ENCODE measurements around the gene EDEM3.

DNA sequence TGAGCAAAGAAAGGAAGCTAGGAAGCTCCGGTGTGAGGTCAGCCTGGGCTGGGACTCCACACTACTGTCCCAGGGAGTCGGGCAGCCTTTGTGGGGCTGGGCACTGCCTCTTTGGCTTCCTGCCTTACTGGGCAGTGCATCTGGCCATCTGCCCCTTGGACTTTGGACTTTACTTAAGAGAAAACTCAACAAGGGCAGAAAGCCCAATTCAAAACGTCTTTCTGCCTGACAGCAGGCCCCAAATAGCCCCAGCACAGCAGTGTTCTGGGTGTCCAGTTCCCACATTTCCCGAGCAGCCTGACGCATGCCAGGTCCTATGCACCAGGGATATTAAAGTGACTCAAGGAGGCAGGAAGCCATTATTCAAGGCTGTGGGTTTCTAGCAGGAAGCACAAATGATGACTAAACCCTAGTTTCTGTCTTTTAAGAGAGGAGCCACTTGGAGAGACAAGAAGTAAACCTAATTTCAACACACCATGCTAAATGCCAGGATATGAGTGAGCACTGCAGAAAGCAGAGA is 37.9 kb upstream of the EDEM3 start:
- TF ChIP-seq SP1 (IDR thresholded peaks at IDR 0.05) (no peak), FOXM1 (IDR thresholded peaks at IDR 0.05; ENCODE audit: borderline replicate concordance) (no peak), LEF1 (IDR thresholded peaks at IDR 0.05; ENCODE audit: borderline replicate concordance) (no peak), ZNF384 (IDR thresholded peaks at IDR 0.05) (no peak)
